Fibroblast of lung (primary cell): Measurements from ENCODE around the gene CLMN.

Source experiments
- CTCF ChIP-seq, 2 donors: IDR thresholded peaks in 1 of 2; conservative IDR thresholded peaks in 1 of 2; 1 replicate in 1 of 2; 2 replicates in 1 of 2; pipeline ENCODE4 v1.5.1; 2011 to 2012; ENCODE audit warnings: low read length in 2 of 2, control low read depth in 1 of 2, inconsistent platforms in 1 of 2, low read depth in 1 of 2, mild to moderate bottlenecking in 1 of 2
- EZH2 ChIP-seq: IDR thresholded peaks from 2 replicates; pipeline ENCODE4 v1.5.1; 2012; ENCODE audit warnings: low read length, control low read depth, mild to moderate bottlenecking; ENCODE audit errors: missing control alignments

DNA sequence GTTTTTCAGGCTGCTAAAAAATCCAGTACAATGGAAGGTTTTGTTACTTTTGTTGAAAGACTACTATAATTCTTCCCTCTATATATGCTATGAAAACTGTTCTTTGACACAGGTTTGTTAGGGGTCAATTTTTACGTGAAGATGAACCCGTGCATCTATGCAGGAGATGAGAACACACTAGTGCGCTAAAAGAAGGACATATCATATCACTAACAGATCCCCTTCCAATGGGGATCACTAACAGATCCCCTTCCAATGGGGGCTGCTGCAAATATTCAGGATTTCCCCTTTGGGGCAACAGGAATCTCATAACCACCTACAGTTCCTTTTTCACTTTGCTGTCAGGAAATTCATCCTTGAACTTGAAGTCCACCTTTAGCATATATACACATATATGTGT, 75.1 kb downstream of the CLMN start:
- TF ChIP-seq CTCF (conservative IDR thresholded peaks at IDR 0.05 in 1 of 2, IDR thresholded peaks at IDR 0.05 in 1 of 2; ENCODE audit: low read depth in 1 of 2, low read length in 2 of 2) (no peak), EZH2 (no peak)
